ENCODE data around the gene PRR23C. TPM values are rescaled to one million over a fixed set of nuclear protein-coding genes. Genes with fewer than 3 reads are reported as not detected.

PRR23C gene
- not detected in 2 replicates for total RNA-seq (2011; cell fraction: chromatin; rRNA removed; ENCODE audit: low replicate concordance)
- total RNA-seq (2011; cell fraction: nucleolus; rRNA removed) = not detected in 2 replicates
- total RNA-seq (2011; cell fraction: nucleoplasm; rRNA removed) = not detected in 2 replicates
- total RNA-seq (2014; rRNA removed) = not detected in 2 replicates
- total RNA-seq (2014; rRNA removed; fragmentation: Illumina TruSeq; extraction: Trizol) = not detected in 2 replicates
- not detected in 2 replicates for total RNA-seq (2015; rRNA removed; fragmentation: Illumina TruSeq; extraction: Trizol)
- total RNA-seq (2021) = not detected in 2 replicates
- not detected in 2 replicates for polyA plus RNA-seq (2011; rRNA removed)
- not detected in 2 replicates for polyA plus RNA-seq (2011; cell fraction: cytosol; rRNA removed)
- not detected in 2 replicates for polyA plus RNA-seq (2011; cell fraction: nucleus; rRNA removed)
- polyA plus RNA-seq (2012) = not detected in 2 replicates
- not detected in 2 replicates for polyA plus RNA-seq (2014; fragmentation: Illumina TruSeq; extraction: Trizol)
- not detected for polyA plus RNA-seq (2014; fragmentation: Nextera tagmentation; extraction: Ambion mirVana)
- polyA plus RNA-seq (2014; rRNA removed) = not detected in 2 replicates
- polyA minus RNA-seq (2011; rRNA and poly(A)+ RNA removed) = not detected in 2 replicates
- polyA minus RNA-seq (2011; cell fraction: cytosol; rRNA and poly(A)+ RNA removed) = not detected in 2 replicates
- polyA minus RNA-seq (2011; cell fraction: nucleus; rRNA and poly(A)+ RNA removed) = not detected in 2 replicates
- Bru-seq, nascent RNA = not detected
- BruChase-seq, experiment 1, labeled RNA remaining after a 2-hour chase = not detected
- BruChase-seq, experiment 2, labeled RNA remaining after a 6-hour chase = not detected
- long read RNA-seq, experiment 1 = 0 reads
- long read RNA-seq, experiment 2 = 0 reads
- long read RNA-seq, experiment 3 = 0 reads

DNA sequence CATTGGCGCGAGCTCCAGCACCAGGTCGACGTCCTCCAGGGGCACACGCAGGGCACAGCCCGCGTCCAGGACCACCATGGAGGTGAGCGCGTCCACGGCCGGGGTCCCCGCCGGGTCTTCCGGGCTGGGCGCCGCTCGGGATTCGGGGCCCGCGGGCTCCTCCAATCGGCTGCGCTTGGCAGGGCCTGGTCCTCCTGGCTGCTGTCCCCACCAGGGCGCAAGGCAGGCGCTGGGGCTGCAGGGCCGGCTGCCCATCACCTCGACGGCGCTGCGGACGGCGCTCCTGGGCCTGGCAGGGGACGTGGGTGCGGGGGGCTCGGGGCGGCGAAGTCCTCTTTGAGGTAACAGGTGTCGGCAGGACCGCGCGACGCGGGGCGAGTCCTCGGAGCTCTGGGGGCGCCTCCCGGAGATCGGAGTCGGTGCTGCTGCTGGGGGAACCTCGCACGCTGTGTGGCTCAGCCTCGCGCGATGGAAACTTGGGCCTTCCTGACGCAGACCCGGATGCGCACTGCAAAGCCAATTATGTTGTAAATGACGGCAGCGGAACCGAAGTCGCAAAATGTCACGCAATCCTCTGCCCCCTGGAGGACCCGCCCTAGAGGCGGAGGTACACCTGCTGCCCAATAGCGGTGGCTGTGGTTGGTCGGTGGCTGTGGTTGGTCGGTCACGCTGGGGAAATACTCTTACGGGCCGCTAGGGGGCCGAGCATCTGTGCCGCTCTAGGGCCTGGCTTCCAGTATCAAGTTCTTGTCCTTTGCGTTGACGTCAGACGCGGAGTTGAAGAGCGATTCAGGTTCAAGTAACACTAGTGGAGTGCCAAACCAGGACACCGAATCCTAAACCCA, at the start of gene PRR23C:
TSS of gene PRR23C (minus strand) at position 527 of the 845 bp plus-strand sequence. CDS start at position 255, 272 bp downstream.
- Histone ChIP-seq H3K4me3 (no peak within 1 kb of the TSS), H3K27ac (ENCODE audit: extremely low read depth, low read depth, low read length) (no peak within 1 kb of the TSS), H3K4me2 (ENCODE audit: insufficient read depth, low read length) (no peak within 1 kb of the TSS), H3K36me3 (ENCODE audit: control insufficient read depth, insufficient read depth, low read length) (no peaks in the 10 kb centered on the region), H3K9me3 (replicated peaks; ENCODE audit: control insufficient read depth, insufficient read depth, low read depth, low read length) (no peaks in the 10 kb centered on the region; the same call in 1 of the 2 replicates), H3K4me1 (replicated peaks in 1 of 2; ENCODE audit: control insufficient read depth in 2 of 2, insufficient read depth in 2 of 2, low read length in 2 of 2) (peaks cover 0 to 5% of the 10 kb centered on the region in 2 experiments; a peak in 1 of 5 replicates), H3K9me1 (ENCODE audit: control insufficient read depth, insufficient read depth, low read length) (no peaks in the 10 kb centered on the region), H4K20me1 (replicated peaks; ENCODE audit: control insufficient read depth, insufficient read depth, low read length) (no peaks in the 10 kb centered on the region), H3K27me3 (ENCODE audit: control insufficient read depth in 2 of 2, insufficient read depth in 2 of 2, low read length in 2 of 2) (peaks cover 0 to 7% of the 10 kb centered on the region in 2 experiments; a peak in 3 of 5 replicates), H3K79me2 (ENCODE audit: control insufficient read depth, insufficient read depth, low read length) (no peaks in the 10 kb centered on the region), H3K9ac (ENCODE audit: insufficient read depth in 1 of 2, low read depth in 2 of 2, low read length in 2 of 2) (no peak within 1 kb of the TSS), H2AFZ (ENCODE audit: low read depth, low read length) (no peak within 1 kb of the TSS)
- FAIRE-seq = no peak
- ATAC-seq = peak; percentile 66
- ChIA-PET CTCF (ENCODE audit: low intra/inter-chr PET ratio) (no interaction called here), POLR2A (interaction anchor here (0.8 kb wide), 1 partner anchor 13 kb away, joined by 3 read pairs; no protein-coding TSS in a partner anchor)
- intact Hi-C loops (cut with micrococcal nuclease) = no loop called here
- TF ChIP-seq NRF1 (conservative IDR thresholded peaks at IDR 0.05 in 1 of 2, IDR thresholded peaks at IDR 0.05 in 1 of 2) (no peak), GABPA (tag; conservative IDR thresholded peaks at IDR 0.05; ENCODE audit: low read depth) (no peak), CTCF (IDR thresholded peaks at IDR 0.05 in 2 of 3, conservative IDR thresholded peaks at IDR 0.05 in 1 of 3; ENCODE audit: insufficient read depth in 2 of 3, low read depth in 1 of 3, low read length in 3 of 3) (peak in 2 of 3 experiments; percentile 28 to 38; a peak in 2 of 6 replicates), TEAD1 (CRISPR knock-in tag; IDR thresholded peaks at IDR 0.05) (no peak), HNRNPK (IDR thresholded peaks at IDR 0.05; ENCODE audit: low read depth, low read length, poor library complexity, severe bottlenecking) (no peak)
- TF ChIP-seq, protein P1, sequence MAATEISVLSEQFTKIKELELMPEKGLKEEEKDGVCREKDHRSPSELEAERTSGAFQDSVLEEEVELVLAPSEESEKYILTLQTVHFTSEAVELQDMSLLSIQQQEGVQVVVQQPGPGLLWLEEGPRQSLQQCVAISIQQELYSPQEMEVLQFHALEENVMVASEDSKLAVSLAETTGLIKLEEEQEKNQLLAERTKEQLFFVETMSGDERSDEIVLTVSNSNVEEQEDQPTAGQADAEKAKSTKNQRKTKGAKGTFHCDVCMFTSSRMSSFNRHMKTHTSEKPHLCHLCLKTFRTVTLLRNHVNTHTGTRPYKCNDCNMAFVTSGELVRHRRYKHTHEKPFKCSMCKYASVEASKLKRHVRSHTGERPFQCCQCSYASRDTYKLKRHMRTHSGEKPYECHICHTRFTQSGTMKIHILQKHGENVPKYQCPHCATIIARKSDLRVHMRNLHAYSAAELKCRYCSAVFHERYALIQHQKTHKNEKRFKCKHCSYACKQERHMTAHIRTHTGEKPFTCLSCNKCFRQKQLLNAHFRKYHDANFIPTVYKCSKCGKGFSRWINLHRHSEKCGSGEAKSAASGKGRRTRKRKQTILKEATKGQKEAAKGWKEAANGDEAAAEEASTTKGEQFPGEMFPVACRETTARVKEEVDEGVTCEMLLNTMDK (IDR thresholded peaks at IDR 0.05; ENCODE audit: borderline replicate concordance, insufficient read depth, low read depth, low read length, poor library complexity, severe bottlenecking) = peak; percentile 71
- TF ChIP-seq, protein P2, sequence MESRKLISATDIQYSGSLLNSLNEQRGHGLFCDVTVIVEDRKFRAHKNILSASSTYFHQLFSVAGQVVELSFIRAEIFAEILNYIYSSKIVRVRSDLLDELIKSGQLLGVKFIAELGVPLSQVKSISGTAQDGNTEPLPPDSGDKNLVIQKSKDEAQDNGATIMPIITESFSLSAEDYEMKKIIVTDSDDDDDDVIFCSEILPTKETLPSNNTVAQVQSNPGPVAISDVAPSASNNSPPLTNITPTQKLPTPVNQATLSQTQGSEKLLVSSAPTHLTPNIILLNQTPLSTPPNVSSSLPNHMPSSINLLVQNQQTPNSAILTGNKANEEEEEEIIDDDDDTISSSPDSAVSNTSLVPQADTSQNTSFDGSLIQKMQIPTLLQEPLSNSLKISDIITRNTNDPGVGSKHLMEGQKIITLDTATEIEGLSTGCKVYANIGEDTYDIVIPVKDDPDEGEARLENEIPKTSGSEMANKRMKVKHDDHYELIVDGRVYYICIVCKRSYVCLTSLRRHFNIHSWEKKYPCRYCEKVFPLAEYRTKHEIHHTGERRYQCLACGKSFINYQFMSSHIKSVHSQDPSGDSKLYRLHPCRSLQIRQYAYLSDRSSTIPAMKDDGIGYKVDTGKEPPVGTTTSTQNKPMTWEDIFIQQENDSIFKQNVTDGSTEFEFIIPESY (CRISPR knock-in tag; IDR thresholded peaks at IDR 0.05) = peak; percentile 91
- BruUV-seq (replicated peaks) = no TSS peak
- DNase-seq (ENCODE audit: extremely low read depth in 1 of 4, low spot score in 3 of 4) = peak in 3 of 4 experiments; percentile 25 to 30 (median 30)
- WGBS (ENCODE audit: insufficient coverage, low coverage, missing lambda C conversion rate) = 70% methylated on average over 23 of the region's 77 CpGs
- in situ Hi-C loops (cut with MboI) = no loop called here
